Amygdala (tissue), 56 donors: Measurements from ENCODE around the gene SNURF.
"Not testable (repeated sequence)": the region's sequence is repeated elsewhere in the genome, so short reads cannot be mapped to it uniquely, and the experiment has no call there.

Experiments
- DNase-seq, 56 donors: peaks; one replicate each; lab custom pipeline; 2025; lab: John Stamatoyannopoulos, UW

Gene SNURF, protein sequence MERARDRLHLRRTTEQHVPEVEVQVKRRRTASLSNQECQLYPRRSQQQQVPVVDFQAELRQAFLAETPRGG

DNA sequence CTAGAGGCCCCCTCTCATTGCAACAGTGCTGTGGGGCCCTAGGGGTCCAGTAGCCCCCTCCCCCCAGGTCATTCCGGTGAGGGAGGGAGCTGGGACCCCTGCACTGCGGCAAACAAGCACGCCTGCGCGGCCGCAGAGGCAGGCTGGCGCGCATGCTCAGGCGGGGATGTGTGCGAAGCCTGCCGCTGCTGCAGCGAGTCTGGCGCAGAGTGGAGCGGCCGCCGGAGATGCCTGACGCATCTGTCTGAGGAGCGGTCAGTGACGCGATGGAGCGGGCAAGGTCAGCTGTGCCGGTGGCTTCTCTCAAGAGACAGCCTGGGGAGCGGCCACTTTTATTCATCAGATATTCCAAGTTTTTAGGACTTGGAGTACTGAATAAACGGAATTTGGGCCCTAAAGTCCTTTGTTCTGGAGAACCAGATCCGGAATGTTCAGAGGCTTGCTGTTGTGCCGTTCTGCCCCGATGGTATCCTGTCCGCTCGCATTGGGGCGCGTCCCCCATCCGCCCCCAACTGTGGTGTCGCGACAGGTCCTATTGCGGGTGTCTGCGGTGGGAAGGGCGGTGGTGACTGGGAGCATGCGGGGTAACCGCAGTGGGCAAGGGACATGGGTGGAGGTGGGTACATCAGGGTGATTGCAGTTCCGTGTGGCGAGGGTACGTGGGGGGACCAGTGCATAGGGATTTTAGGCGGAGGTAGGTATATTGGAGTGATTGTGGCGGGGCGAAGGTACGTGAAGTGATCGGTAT, at the start of gene SNURF, which contains the start of gene SNRPN:
Gene SNURF (plus strand): TSS at position 205 of the 748 bp plus-strand sequence. CDS start 62 bp downstream, at position 267.
Gene SNRPN (plus strand): TSS at position 205 of the 748 bp plus-strand sequence. CDS start 19,467 bp downstream, outside the sequence.
- peak in 54 of 56 donors; percentile 4 to 78 (median 46) for DNase-seq

DNA sequence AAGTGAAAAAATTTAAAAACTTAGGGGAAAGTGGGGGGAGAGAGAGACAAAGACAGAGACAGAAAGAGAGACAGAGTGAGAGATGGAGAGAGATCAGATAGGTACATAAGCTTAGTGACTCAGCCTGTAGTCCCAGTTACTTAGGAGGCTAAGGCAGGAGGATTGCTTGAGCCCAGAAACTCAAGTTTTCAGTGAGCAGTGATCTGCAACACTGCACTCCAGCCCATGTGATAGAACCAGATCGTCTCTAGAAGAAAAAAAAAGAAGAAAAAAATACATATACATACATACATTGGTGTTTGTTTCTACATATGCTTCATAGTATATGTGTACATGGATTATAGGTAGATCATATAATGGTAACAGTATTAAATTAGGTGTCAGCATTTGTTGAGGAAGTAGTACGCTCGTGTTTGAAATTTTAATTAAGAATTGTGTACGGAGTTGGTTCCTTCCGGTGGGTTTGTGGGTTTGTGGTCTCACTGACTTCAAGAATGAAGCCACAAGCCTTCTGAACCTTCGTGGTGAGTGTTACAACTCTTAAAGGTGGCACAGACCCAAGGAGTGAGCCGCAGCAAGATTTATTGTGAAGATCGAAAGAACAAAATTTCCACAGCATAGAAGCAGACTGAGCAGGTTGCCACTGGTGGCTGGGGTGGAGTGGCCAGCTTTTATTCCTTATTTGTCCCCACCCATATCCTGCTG, 38.3 kb upstream of the SNURF start:
- no peak for DNase-seq

DNA sequence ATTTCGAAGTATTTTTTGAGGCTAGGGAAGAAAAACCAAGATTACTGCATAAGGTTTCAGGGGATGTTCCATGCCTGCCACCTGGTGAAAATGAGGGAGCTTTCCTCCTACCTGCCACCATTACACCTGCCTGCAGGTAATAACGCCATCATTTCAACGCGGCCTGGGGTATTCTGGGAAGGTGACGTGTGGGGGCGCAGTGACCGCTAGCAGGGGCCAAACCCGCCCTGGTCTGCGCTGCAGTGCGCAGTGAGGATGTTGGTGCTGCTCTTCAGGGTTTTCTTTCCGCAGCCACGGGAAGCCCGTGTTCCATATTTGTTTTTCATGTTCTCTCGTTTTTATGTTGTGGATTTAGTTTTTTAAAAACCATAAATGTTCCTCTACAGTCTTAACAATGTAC, 37.4 kb upstream of the SNURF start:
- DNase-seq: no peak

DNA sequence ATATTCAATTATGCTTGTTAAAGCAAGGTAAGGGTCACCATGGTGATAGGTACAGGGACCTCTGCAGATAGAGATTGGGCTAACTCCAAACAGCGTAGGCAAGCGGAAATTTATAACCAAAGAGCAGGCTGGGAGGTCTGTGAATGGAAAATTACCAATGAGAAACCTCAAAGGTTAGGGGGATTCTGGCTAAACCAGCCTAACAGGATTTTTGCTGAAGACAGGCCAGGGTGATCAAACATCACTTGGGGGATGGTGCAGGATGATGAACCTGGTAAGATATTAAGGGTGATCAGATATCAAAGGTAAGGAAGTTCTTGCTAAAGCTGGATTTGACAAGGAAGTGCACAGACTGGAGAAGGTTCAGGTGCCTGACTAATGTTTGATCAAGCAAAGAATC, 35.3 kb upstream of the SNURF start:
- DNase-seq: no peak

DNA sequence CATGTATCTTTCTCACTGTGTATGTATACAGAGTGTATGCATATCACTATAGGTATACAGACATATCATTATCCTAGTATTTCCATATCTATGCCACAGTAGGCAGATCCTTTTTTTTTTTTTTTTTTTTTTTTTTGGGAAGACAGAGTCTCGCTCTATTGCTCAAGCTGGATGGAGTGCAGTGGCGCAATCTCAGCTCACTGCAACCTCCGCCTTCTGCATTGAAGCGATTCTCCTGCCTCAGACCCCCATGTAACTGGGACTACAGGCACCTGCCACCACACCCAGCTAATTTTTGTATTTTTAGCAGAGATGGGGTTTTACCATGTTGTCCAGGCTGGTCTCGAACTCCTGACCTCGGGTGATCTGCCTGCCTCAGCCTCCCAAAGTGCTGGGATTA, 32.0 kb upstream of the SNURF start:
- DNase-seq: not testable (repeated sequence)

DNA sequence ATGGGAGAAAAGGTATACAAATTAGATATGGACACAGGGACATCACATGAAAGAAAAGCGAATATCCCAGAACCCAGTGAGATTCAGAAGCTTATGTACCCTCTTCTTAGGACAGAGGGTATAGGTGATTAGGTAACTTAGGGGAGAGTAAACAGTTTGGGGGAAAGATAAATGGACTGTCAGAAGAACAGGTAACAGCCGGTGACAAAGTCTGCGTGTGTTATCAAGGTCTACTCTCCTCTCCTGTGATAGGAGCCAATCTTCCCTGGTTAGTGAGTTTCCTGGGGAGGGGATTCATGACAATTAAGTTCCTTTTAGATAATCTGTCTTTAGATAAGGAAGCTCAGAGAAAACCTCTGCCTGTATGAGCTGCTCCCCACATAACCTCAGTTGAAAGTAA, 30.6 kb upstream of the SNURF start:
- no peak for DNase-seq

DNA sequence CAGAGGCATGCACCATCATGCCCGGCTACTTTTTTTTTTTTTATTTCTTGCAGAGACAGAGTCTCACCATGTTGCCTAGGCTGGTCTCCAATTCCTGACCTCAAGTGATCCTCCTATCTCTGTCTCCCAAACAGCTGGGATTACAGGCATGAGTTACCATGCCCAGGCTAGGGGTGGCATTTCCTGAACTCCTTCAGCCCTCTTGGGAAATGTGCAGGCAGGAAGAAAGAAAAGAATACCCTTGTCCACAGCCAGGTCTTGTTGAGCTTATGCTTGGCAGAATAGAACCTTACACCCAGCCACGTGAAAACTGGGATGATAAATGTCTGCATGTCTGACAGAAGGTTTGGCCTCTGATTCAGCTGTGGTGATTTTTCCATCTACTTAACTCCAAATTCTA, 30.2 kb upstream of the SNURF start:
- no peak for DNase-seq

DNA sequence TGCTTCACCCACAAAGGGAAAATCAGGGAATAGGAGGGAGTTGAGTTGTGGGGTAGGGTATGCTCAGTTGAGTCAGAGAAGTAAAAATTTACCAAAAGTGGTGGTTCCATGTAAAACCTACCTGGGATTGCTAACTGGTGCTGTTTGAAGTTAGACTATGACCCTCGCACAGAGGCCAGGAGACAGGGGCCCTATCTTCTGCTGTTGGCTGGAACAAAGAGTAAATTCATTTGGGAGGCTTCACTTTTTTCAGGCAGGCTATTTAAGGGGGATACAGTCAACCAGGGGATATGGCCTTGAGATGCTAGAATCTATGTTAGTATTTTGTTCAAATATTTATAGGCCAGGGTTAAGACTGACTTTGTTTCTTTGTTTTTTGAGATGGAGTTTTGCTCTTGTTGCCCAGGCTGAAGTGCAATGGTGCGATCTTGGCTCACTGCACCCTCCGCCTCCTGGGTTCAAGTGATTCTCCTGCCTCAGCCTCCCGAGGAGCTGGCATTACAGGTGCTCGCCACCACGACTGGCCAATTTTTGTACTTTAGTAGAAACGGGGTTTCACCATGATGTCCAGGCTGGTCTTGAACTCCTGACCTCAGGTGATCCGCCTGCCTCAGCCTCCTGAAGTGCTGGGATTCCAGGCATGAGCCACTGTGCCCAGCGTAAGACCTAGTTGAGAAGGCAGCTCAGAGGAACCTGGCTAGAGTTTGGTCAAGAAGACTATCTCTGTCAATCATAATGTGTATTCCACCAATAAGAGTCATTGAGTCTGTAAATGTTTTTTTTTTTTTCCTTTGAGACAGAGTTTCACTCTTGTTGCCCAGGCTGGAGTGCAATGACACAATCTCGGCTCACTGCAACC, 22.7 kb upstream of the SNURF start:
- not testable (repeated sequence) for DNase-seq

DNA sequence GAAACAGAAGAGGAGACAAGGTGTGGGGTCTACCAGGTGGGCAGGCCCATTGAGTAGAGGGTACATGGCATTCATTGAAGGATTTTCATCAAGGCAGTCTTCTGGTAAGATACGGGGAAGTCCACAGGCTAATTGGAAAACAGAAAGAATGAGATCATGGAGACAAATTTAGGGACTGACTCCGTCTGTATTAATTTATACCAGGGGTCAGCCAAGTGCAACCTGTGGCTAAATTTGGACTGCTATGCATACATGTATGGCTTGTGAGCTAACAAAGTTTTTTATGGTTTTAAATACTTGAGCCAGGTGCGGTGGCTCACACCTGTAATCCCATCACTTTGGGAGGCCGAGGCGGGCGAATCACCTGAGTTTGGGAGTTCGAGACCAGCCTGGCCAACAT, 21.1 kb upstream of the SNURF start:
- no peak for DNase-seq

DNA sequence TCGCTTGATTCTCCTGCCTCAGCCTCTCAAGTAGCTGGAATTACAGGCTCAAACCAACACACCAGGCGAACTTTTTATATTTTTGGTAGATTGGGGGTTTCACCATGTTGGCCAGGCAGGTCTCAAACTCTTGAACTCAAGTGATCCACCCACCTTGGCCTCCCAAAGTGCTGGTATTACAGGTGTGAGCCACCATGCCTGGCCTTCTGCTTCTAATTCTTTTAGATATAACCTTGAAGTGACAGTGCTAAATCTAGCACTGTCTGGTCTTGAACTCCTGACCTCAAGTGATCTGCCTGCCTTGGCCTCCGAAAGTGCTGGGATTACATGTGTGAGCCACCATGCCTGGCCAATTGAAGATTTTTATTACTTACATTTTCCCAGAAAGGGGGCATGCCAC, 16.6 kb upstream of the SNURF start:
- DNase-seq: not testable (repeated sequence)

DNA sequence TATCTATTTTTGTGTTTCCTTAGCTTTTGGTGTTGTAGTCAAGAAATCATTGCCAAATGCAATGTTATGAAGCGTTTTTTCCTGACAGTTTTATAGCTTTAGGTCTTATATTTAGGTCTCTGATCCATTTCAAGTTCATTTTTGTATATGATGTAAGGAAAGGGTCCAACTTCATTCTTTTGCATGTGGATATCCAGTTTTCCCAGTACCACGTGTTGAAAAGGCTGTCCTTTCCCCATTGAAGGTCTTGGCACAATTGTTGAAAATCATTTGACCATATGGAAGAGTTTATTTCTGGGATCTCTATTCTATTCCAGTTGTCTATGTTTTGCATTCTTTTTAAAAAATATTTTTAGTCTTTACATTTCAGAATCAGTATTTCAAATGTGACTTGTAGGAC, 14.6 kb upstream of the SNURF start:
- no peak for DNase-seq

DNA sequence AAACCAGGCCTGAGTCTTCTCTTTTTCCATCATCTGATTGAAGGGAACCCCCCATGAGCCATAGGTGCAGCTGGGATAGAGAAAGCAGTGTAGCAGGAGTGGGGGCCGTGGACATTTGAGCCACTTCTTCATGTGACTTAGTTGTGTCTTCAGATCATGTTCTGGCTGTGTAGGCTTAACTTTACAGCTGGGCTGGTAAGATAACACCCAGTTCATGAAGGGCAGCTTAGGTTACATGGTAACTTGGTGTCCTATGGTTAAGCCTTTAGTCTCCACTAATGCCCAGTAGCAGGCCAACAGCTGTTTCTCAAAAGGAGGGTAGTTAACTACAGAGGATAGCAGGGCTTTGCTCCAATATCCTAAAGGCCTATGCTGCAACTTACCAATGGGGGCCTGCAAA, 11.4 kb upstream of the SNURF start:
- DNase-seq: no peak

DNA sequence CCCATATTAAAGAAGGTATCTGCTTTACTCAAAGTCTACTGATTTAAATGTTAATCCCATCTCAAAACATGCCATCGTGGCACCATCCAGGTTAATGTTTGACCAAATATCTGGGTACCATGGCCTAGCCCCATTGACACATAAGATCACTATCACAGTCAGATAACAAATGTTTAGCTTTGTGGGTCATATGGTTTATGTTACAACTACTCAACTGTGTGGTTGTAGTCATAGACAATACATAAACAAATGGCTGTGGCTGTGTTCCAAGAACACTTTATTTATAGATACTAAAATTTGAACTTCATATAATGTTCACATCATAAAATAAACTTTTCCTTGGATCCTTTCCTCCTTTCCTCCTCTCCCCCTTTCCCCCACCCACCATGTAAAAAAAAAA, 9.8 kb upstream of the SNURF start:
- no peak for DNase-seq

DNA sequence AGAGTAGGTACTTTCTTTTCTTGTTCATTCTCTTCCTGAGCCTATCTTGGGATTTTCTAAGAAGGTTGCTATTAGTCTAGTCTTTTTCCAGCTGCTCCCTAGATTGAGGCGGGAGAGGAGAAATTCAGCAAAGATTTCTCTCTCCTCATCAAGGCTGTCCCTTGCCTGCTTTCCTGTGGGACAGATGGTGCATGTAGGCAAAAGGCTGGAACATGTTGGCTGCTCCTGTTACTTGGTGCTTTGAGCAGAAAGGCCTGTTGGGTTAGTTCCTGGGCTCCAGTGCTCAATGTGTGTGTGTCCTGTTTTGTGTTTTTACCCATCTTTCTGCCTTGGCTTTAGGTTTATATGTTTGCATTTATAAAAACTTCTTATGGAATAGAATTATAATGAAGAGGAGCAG, 9.1 kb upstream of the SNURF start:
- peak in 1 of 56 donors; percentile 11 for DNase-seq

DNA sequence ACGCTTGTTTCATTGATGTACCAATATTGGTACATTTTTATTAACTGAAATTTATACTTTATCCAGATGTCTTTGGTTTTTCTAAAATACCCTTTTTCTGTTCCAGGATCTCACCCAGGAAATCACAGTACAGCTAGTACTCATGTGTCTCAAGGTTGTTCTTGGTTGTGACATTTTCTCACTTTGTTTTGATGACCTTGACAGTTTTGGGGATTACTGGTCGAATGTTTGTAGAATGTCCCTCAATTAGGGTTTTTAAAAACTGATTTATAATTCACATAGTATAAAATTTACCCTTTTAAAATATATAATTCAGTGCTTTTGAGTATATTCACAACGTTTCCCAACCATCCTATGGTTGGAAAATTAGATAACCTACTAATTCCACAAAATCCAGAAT, 6.3 kb upstream of the SNURF start:
- no peak for DNase-seq

DNA sequence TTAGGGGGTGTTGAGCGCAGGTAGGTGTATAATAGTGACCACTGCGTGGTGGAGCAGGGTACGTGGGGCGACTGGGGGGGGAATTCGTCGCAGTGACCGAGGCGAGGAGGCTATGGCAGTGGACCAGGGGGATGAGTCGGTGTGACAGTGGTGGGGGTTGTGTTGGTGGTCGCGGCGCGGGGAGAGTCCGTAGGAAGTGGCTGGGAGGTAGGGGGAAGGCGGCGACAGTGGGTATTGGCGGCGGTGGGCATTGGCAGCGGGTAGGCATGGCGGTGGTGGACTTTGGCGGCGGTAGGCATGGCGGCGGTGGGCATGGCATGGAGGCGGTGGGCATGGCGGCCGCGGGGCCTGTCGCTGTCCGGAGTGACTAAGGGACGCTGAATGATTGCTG, 739 bp downstream of the SNURF start:
- peak in 9 of 56 donors; percentile 8 to 35 (median 20) for DNase-seq

DNA sequence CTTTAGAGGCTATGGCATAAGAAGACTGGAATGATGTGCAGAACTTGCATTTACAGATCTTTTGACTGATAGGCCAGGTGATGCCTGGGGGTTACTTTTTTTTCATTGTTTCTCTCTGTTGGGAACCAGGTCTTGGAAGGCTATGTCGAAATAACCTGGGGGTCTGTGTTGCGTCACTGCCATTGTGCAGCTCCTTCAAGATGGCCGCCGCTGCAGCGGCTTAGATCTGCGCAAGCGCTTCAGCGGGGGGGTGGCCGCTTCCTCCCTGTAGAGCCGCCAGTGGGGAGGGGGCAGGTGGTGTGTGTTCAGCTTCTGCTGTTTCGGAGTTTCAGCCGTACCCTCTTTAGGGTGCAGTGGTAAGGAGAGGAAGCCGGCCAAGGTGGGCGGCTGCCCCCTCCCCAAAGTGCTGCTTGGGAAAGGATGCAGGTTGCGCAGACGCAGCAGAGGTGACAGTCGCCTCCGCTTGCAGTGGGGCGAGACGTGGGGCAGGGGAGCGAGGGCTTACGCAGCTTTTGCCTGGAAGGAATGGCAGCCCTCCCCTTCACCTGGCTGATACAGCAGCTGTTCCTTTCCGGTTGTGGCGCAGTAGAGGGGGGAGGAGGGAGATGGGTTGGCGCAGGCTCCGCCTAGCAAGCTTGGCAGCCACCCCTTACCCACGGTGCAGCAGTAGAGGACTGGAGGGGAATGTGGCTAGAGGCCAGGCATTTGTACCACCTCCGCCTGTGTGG, 1.5 kb downstream of the SNURF start:
- peak in 55 of 56 donors; percentile 4 to 79 (median 60) for DNase-seq

DNA sequence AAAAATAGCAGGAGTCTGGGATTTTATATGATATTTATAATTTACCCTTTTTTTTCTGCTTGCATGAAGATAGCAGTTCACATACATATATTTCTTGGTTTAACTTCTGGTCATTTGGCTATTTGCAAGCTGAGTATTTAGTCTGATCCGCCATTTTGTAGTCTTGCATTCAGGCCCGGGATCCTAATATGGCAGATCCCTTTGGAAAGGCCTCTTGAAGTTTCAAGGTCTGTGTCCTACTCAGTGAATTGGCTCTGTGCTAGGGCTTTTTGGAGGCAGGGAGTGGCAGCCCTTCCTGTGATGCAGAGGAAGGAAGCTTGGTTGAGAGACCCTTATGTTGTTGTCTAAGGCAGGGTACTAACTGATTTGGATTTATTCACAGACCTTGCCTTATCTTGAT, 2.9 kb downstream of the SNURF start:
- DNase-seq: peak in 1 of 56 donors; percentile 0

DNA sequence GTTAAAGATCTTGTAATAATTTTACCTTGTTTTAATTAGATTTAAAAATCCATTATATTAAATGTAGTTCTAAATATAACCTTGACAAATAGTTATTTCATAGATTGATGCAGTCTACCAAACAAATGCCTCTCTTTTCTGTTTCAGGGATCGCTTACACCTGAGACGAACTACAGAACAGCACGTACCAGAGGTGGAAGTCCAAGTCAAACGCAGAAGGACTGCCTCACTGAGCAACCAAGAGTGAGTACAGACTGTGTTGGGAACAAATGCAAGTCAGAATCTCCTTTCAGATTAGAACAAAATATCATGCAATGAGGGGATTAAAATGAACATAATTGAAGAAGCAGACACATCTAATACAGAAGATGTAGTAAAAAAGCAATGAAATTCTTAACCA, 7.2 kb downstream of the SNURF start:
- no peak for DNase-seq

DNA sequence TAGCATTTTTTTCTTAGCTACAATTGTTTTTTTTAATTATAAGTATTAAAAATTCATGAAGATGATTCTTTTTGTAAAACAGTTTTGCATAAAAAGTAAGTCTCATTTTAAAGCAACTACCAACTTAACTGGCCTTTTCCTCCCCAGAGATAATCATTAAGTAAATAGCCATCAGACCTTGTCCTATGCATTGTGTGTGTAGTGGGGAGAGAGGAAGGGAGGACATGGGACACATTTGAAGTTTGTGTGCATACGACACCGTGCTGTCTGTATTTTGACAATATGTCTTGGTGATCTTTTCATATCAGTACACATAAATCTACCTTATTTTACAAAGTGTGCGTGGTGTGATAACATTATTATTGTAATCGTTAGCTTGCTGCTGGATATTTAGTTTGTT, 8.1 kb downstream of the SNURF start:
- no peak for DNase-seq
